ENCODE results near the gene SENP6.
"Not testable (repeated sequence)": the region's sequence is repeated elsewhere in the genome, so short reads cannot be mapped to it uniquely, and the experiment has no call there.

SENP6 gene

GRCh38 chr6:75619230-75619899 is 17.7 kb downstream of the SENP6 start:
- no peak overlapping the region for H3K4me3 ChIP-seq (ENCODE audit: low read depth, low read length)
- no peak for TF ChIP-seq CTCF (IDR thresholded peaks at IDR 0.05; ENCODE audit: low read depth, low read length)

GRCh38 chr6:75620381-75621304 is 19.0 kb downstream of the SENP6 start:
- TF ChIP-seq CTCF (IDR thresholded peaks at IDR 0.05; ENCODE audit: low read depth, low read length) = no peak
- H3K4me3 ChIP-seq (ENCODE audit: low read depth, low read length) = no peak overlapping the region

- TF ChIP-seq CTCF (IDR thresholded peaks at IDR 0.05; ENCODE audit: low read depth, low read length) = no peak
- no peak overlapping the region for H3K4me3 ChIP-seq (ENCODE audit: low read depth, low read length)
Observed at GRCh38 chr6:75621846-75622245, 20.2 kb downstream of the SENP6 start.

GRCh38 chr6:75623491-75623890 is 21.8 kb downstream of the SENP6 start:
- no peak overlapping the region for H3K4me3 ChIP-seq (ENCODE audit: low read depth, low read length)
- no peak for TF ChIP-seq CTCF (IDR thresholded peaks at IDR 0.05; ENCODE audit: low read depth, low read length)

GRCh38 chr6:75624335-75624734 is 22.7 kb downstream of the SENP6 start:
- H3K4me3 ChIP-seq (ENCODE audit: low read depth, low read length) = no peak overlapping the region
- TF ChIP-seq CTCF (IDR thresholded peaks at IDR 0.05; ENCODE audit: low read depth, low read length) = no peak

GRCh38 chr6:75624988-75625387 is 23.3 kb downstream of the SENP6 start:
- TF ChIP-seq CTCF (IDR thresholded peaks at IDR 0.05; ENCODE audit: low read depth, low read length) = no peak

GRCh38 chr6:75626561-75626960 is 24.9 kb downstream of the SENP6 start:
- H3K4me3 ChIP-seq (ENCODE audit: low read depth, low read length) = no peak overlapping the region
- no peak for TF ChIP-seq CTCF (IDR thresholded peaks at IDR 0.05; ENCODE audit: low read depth, low read length)

More at GRCh38 chr6:75624988-75625387, 23.3 kb downstream of the SENP6 start:
- H3K4me3 ChIP-seq (ENCODE audit: low read depth, low read length) = no peak overlapping the region

GRCh38 chr6:75627708-75628107 is 26.0 kb downstream of the SENP6 start:
- not testable (repeated sequence) for H3K4me3 ChIP-seq (ENCODE audit: low read depth, low read length)

All from WI38 (cell line).